Thyroid gland (tissue), 4 donors: ENCODE data around the gene BANF2.

Experiments
- POLR2A ChIP-seq, 2 donors: fragments of 450-650 bp; IDR thresholded peaks; one replicate each; pipeline ENCODE4 v1.6.1; 2017; ENCODE audit warnings: antibody characterized with exemption in 2 of 2, mild to moderate bottlenecking in 2 of 2, moderate library complexity in 1 of 2
- TF ChIP-seq, protein P1 (sequence below), 6 experiments: fragments of 200-600 bp in 3 of 6; fragments of 450-650 bp in 3 of 6; sonication (generic) in 3 of 6; IDR thresholded peaks; one replicate each; pipeline ENCODE4 v1.5.1; 2016 to 2019; ENCODE audit warnings: antibody characterized with exemption in 6 of 6, mild to moderate bottlenecking in 2 of 6, inconsistent platforms in 1 of 6, moderate library complexity in 1 of 6

DNA sequence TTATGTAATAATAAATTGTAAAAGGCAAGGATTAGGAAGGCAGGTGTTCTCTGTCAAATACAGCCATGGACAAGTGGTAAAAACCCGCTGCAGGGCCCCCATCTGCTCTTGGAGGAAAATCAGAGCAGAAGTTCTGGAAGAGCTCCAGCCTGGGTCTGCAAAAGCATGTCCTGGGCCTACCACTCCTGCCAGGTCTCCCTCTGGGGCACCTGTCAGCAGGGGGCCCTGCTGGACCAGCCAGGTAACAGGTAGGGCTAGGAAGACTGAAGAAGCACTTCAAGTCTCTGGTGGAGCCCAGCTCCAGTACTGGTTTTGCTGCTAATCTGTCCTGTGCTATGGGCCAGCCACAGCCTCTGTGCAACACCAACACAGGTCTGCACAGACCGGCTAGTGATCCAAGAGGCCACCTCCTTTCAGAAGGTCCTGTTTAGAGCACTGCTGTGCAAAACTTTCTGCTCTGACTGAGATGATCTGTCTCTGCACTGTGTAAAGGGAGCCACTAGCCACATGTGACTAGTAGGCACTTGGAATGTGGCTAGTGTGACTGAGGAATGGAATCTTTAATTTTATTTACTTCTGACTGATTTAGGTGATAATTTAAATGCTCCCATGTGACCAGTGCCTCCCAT, 47.9 kb upstream of the BANF2 start:
- TF ChIP-seq, protein P1, sequence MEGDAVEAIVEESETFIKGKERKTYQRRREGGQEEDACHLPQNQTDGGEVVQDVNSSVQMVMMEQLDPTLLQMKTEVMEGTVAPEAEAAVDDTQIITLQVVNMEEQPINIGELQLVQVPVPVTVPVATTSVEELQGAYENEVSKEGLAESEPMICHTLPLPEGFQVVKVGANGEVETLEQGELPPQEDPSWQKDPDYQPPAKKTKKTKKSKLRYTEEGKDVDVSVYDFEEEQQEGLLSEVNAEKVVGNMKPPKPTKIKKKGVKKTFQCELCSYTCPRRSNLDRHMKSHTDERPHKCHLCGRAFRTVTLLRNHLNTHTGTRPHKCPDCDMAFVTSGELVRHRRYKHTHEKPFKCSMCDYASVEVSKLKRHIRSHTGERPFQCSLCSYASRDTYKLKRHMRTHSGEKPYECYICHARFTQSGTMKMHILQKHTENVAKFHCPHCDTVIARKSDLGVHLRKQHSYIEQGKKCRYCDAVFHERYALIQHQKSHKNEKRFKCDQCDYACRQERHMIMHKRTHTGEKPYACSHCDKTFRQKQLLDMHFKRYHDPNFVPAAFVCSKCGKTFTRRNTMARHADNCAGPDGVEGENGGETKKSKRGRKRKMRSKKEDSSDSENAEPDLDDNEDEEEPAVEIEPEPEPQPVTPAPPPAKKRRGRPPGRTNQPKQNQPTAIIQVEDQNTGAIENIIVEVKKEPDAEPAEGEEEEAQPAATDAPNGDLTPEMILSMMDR (IDR thresholded peaks at IDR 0.05): peak in 5 of 6 experiments; percentile 21 to 70 (median 49)
- TF ChIP-seq POLR2A (IDR thresholded peaks at IDR 0.05): no peak
